ENCODE data around the gene MAP3K12. TPM values are rescaled to one million over a fixed set of nuclear protein-coding genes. Genes with fewer than 3 reads are reported as not detected.

Gene MAP3K12
- total and polyA plus RNA-seq, 2 of the 8 experiments (the other 6 are each of a cell fraction or from before 2014, with no cell fraction given) = 23.4 to 42.7 TPM

GRCh38 chr12:53508534-53509170 lies 9.4 kb upstream of the MAP3K12 start (continued):
- TF ChIP-seq CHD7 (IDR thresholded peaks at IDR 0.05; ENCODE audit: insufficient replicate concordance, low read length) (no peak), RAD21 (IDR thresholded peaks at IDR 0.05 in 1 of 2, conservative IDR thresholded peaks at IDR 0.05 in 1 of 2; ENCODE audit: low read depth in 2 of 2, low read length in 2 of 2) (peak; percentile 99), POLR2AphosphoS5 (IDR thresholded peaks at IDR 0.05; ENCODE audit: low read depth, low read length) (peak; percentile 23; the same call in 1 of the 2 replicates), SIN3A (conservative IDR thresholded peaks at IDR 0.05 in 1 of 2, IDR thresholded peaks at IDR 0.05 in 1 of 2; ENCODE audit: low read depth in 1 of 2, low read length in 2 of 2) (peak in 1 of 2 experiments; percentile 49; a peak in 1 of 4 replicates), CTCF (IDR thresholded peaks at IDR 0.05; ENCODE audit: control extremely low read depth in 1 of 3, insufficient read depth in 1 of 3, low read depth in 1 of 3, low read length in 3 of 3) (peak; percentile 94 to 99 (median 98)), POLR2A (IDR thresholded peaks at IDR 0.05; ENCODE audit: control extremely low read depth in 1 of 2, low read depth in 2 of 2, low read length in 2 of 2) (no peak), YY1 (IDR thresholded peaks at IDR 0.05; ENCODE audit: low read depth, low read length) (peak; percentile 81; the same call in 1 of the 2 replicates)
